ENCODE measurements around the gene SLC35F6.

DNA sequence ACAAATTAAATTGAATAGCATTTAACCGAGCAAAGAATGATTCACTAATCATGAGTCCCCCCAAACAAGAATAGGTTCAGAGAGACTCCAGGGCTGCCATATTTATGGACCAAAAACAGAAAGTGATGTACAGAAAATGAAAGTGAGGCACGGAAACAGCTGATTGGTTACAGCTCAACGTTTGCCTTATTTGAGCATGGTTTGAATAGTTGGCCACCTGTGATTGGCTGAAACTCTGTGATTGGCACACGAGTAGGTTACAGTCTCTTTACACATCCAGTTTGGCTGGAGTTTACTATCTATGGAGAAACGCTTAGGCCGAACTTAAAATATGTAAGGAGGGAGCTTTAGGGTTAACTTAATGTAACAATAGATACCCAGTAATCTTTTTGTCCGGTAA, 56.8 kb downstream of the SLC35F6 start:
- TF ChIP-seq, protein P1, sequence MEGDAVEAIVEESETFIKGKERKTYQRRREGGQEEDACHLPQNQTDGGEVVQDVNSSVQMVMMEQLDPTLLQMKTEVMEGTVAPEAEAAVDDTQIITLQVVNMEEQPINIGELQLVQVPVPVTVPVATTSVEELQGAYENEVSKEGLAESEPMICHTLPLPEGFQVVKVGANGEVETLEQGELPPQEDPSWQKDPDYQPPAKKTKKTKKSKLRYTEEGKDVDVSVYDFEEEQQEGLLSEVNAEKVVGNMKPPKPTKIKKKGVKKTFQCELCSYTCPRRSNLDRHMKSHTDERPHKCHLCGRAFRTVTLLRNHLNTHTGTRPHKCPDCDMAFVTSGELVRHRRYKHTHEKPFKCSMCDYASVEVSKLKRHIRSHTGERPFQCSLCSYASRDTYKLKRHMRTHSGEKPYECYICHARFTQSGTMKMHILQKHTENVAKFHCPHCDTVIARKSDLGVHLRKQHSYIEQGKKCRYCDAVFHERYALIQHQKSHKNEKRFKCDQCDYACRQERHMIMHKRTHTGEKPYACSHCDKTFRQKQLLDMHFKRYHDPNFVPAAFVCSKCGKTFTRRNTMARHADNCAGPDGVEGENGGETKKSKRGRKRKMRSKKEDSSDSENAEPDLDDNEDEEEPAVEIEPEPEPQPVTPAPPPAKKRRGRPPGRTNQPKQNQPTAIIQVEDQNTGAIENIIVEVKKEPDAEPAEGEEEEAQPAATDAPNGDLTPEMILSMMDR (IDR thresholded peaks at IDR 0.05): no peak
- no peak for TF ChIP-seq FOXJ3 (CRISPR knock-in tag; IDR thresholded peaks at IDR 0.05; ENCODE audit: borderline replicate concordance)
